Superior temporal gyrus (tissue), 1 donor: ENCODE results near the gene BBS10.
A peak's percentile ranks its signal among the peaks of the same experiment; 100 is the strongest.
"Not testable (repeated sequence)": the region's sequence is repeated elsewhere in the genome, so short reads cannot be mapped to it uniquely, and the experiment has no call there.

Experiments
- DNase-seq: peaks from one replicate; pipeline ENCODE4 v3.0.0-alpha.2; 2016; ENCODE audit errors: extremely low spot score

The BBS10 gene

DNA sequence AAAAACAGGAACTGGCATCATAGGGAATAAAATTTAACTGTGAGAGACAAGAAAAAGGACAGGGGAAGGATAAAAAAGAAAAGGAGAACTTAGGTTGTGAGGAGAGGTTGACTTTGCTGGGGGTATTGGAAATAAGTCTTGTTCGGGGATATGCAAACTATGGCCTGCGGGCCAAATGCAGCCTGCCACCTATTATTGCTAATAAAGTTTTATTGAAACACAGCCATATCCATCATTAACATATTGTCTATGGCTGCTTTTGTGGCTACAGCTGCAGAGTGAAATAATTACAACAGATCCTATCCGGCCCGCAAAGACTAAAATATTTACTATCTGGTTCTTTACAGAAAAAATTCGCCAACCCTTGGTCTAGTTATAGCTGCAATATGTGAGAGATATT is 18.6 kb downstream of the BBS10 start:
- no peak for DNase-seq

DNA sequence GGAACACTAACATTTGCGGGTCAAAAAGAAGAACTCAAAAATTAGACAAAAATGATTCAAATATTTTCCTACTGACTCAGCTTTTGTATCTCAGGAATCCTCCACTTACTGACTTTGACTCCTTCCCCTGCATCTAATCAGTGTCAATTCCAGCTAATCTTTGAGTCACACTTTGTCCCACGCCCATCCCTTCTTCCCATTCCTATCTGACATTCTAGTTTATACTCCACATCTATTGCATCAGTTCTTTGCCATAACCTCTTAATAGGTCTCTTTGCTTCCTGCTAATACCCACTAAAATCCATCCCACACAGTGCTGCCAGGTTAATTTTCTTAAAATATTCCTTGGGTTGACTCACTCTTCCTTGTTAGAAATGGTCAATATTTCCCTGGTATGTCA is 19.1 kb downstream of the BBS10 start:
- no peak for DNase-seq

DNA sequence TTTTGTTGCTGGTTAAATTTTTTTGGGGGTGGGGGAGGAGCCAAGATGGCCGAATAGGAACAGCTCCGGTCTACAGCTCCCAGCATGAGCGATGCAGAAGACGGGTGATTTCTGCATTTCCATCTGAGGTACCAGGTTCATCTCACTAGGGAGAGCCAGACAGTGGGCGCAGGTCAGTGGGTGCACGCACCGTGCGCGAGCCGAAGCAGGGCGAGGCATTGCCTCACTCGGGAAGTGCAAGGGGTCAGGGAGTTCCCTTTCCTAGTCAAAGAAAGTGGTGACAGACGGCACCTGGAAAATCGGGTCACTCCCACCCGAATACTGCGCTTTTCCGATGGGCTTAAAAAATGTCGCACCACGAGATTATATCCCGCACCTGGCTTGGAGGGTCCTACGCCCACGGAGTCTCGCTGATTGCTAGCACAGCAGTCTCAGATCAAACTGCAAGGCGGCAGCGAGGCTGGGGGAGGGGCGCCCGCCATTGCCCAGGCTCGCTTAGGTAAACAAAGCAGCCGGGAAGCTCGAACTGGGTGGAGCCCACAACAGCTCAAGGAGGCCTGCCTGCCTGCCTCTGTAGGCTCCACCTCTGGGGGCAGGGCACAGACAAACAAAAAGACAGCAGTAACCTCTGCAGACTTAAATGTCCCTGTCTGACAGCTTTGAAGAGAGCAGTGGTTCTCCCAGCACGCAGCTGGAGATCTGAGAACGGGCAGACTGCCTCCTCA is 28.5 kb downstream of the BBS10 start:
- not testable (repeated sequence) for DNase-seq

DNA sequence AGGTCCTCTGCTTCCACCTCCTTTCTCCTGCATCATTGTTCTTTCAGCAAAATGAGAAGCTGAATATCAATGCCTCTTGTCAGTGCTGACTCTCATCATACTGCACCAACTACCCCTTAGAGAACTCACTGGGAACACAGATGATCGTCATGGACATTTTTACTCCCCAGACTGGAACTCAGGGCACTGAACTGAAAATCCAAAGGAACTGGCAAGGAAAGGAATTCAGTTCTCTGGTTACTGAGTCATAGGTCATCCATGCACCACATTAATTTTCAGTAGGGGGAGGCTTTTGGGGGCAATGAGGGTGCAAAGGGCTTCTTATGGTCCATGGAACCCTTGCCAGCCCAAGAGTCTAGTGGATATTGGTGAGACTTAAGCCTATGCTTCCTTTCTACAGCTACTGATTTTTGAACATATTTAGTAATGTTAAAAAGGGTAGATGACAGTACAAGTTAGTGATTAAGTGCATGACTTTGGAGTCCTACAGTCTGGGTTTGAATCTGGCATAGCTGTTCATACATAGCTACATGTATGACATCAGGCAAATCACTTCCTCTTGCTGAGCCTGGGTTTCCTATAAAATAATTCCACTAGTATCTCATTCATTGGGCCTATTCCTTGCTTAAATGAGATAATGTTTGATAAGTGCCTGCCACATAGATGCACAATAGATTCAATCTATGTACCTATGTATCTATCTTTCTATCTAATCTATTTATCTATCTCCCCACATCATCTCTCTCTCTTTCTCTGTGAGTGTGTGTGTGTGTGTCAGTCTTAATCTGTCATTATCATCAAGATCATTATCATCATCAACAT is 29.2 kb downstream of the BBS10 start:
- DNase-seq: no peak

DNA sequence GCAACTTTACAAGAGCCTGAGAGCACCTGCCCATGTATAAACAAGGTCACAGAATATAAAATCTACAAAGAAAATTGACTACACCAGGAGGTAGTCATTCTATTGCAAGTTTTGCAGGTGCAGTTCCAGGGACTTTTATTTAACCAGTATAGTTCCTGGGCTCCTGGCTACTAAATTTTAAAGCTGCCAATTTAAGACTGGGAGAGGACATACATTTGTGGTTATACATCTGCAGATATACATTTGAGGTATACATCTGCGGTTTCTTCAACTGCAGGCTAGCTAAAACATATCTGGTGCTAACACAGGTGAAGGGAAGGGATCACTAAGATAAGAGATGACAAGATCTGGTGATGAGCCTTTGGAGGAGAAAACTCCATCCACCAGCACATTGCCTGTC is 30.2 kb downstream of the BBS10 start:
- no peak for DNase-seq

DNA sequence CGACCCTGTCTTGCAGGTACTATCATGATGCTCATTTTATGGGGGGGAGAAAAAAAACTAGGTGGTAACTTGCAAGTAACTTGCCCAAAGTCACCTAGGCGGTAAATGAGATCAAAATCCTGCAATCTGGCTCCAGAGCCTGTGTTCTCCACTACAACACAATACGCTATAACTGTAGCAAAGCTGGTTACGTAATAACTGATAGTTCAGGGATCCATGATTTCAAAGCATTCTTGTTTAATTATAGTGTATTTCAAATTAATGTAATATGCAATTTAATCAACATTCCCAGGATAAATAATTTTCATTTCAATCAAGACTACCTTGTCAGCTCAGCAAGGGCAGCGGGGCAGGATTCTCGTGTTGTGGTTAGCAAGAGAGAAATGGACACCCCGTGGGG is 31.7 kb downstream of the BBS10 start:
- no peak for DNase-seq

DNA sequence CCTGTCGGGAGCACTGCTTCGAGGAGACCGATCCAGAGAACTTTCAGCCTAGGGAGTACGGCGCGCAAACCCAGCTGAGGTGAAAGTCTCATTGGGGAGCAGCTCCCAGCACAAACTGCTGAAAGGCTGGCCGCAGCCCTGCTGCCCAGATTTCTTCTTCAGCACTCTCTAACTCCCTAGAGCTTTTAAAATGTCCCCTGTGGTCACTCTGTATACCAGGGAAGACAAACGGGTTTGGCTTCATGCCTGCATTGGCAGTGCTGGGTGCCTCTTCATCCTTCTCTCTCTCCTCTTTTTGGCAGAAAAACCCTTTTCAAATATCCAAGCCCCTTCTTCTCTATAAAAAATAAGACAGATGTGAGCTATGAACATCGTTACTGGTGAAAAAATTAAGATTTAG is 34.9 kb downstream of the BBS10 start:
- DNase-seq: no peak

DNA sequence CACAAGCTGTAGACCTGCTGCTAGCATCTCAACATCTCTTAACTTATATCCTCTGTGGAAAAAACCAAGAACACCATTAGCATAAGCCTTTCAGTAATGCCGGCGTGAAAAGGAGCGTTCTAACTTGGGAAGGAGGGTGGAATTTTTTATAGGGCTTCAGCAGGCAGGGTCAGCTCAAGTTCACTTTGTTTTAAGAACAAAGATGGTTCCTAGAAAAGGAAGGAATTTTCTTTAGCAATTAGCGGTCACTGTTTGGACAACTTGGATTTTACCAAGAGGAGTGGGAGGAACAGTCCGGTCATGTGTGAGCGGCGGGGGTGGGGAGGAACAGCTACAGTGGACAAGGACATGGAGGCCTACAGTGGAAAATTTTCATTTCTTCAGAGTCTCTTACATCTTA is 35.9 kb downstream of the BBS10 start:
- DNase-seq: no peak

DNA sequence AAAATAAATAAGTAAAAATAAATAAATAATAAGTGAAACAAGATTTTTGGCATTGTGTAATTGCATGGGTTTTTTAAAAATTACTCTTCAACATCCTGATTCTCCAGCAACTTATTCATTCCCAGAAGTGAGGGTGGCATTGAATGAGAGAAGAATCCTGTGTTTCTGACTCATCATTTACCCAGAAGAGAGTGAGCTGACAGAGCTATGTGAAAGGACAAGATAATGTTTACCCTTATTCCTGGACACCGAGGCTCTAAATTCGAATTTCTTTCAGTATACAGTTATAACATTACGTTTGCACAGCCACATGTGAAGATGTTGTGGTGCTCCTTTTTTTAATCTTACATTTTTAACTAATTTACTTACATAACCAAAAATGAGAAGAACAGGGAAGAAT is 36.4 kb downstream of the BBS10 start:
- peak; percentile 33 for DNase-seq

DNA sequence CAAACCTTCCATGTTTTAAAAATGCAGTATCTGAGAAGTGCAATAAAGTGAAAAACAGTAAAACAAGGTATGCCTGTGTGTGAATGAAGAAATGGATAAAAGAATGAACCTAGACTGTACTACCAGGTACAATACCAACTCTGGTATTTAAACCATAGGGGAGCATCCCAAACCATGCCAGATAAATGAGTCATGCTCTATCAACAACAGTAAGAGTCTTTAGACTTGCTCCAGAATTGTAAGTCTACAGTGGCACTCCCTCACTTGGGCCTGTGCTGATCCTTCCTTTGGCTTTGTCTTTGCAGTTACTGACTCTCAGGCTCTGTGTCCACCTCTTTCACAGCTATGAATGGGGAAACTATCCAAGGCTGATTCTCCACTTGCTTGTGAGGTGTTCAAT is 38.1 kb downstream of the BBS10 start:
- DNase-seq: no peak

DNA sequence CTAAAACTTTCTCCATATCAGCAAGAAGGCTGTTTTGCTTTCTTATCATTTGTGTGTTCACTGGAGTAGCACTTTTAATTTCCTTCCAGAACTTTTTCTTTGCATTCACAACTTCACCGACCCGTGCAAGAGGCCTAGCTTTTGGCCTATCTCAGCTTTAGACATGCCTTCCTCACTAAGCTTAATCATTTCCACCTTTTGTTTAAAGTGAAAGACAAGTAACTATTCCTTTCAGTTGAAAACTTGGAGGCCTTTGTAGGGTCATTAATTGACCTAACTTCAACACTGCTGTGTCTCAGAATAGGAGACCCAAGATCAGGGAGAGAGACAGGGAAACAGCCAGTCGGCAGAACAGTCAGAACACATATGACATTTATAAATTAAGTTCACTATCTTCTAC is 39.3 kb downstream of the BBS10 start:
- DNase-seq: no peak

DNA sequence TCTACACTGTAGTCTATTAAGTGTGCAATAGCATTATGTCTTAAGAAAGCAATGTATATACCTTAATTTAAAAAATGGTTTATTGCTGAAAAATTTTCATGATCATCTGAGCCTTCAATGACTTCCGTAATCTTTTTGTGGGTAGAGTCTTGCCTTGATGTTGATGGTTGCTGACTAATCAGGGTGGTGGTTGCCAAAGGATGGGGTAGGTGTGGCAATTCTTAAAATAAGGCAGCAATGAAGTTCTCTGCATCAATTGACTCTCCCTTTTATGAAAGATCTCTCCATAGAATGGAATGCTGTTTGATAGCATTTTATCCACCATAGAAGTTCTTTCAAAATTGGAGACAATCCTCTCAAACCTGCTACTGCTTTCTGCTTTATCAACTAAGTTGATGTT is 41.1 kb downstream of the BBS10 start:
- DNase-seq: no peak

DNA sequence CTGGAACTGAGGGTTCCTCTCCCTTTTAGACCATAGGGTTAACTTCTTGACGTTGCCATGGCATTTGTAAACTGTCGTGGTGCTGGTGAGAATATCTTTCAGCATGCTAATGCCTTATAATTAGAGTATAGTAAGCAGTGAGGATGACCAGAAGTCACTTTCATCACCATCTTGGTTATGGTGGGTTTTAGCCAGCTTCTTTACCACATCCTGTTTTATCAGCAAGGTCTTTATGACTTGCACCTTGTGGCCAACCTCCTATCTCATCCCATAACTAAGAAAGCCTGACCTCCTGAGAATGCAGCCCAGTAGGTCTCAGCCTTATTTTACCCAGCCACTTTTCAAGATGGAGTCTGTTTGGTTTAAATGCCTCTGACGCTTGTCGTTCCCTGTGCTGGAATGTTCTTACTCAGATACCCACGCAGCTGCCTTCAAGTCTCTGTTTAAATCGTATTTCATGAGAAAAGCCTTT is 44.2 kb downstream of the BBS10 start:
- no peak for DNase-seq

DNA sequence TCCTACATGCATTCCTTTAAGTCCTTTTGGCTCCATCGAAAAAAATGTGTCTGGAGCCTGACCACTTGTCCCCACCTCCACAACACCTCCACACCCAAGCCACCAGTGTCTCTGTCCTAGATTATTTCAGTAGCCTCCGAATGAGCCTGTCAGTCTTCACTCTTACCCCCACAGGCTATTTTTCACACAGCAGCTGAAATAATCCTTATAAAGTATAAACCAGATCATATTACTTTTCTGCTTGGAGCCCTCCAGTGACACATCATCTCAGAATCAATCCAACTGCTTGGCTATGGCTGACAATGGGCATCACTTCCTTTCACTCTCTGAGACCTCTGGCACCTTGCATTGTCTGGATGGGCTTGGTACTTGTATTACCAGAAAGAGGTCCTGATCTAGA is 44.9 kb downstream of the BBS10 start:
- no peak for DNase-seq

DNA sequence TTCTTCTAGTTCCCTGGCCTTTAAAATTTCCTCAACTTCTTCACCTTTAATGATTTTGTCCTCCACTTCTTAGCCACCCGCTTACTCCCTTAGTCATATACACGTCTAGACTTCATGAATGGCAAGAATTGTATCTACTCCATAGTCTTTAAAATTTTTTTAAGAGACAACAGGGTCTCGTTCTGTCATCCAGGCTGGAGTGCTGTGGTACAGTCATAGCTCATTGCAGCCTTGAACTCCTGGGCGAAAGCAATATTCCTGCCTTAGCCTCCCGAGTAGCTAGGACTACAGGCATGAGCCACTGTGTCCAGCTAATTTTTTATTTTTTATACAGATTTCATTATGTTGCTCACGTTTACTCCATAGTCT is 47.9 kb downstream of the BBS10 start:
- no peak for DNase-seq

DNA sequence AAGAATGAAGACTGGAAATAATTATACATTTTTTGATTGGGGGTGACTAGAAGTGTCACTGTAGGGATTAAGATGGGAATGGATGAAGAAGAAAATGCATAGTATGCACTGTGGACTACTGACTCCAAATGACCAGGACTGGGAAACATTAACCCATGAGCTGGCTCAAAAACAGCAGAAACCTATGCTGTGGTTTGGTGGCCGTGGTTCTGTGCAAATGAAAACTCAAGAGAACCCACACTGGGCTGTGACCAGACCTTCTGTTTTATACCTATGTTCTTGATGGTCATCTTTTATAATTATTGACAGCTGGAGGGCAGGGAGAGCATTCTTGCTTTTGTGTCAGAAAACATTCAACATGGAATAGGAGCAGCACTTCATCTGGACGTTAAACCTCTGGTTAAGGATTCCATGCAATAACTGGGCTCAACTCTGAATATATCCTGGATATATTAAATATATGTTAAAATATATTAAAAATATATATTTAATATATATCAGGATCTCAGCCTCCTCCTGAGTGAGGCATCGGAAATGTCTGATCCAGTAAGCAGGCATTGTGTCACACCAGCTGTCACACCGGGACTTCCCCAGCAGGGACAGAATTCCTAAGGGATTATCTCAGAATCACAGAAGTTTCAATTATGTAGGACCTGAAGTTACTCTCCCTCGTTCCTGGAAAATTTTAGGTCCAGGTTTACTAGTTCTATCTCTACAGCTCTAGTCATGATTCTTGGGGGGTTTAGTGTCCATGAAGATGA is 48.5 kb downstream of the BBS10 start:
- DNase-seq: no peak
